GM20431 (cell line): Measurements from ENCODE around the gene NEK7.
"Not testable (repeated sequence)": the region's sequence is repeated elsewhere in the genome, so short reads cannot be mapped to it uniquely, and the experiment has no call there.

Experiments used
- in situ Hi-C: fragments of 300-500 bp; cut with MseI, MboI; formaldehyde crosslinking; loops from one replicate; pipeline ENCODE4 v1.15.0; 2020; ENCODE audit warnings: low sequenced_read_pairs; ENCODE audit not compliant: unreplicated experiment

Gene NEK7

DNA sequence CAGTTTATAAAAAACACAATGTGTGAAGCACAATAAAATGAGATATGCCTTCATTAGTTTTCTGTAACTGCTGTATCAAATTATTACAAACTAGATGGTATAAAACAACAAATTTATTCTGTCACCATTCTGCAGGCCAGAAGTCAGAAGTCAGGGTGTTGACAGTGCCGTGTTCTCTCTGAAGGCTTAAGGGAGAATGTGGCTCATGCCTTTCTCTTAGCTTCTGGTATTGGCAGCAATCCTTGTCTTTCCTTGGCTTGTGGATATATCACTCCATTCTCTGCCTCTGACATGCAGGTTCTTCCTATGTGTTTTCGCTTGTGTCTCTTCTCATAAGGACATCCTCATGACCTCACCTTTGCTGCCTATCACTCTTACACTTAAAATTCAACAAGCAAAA is 10.1 kb downstream of the NEK7 start:
- in situ Hi-C loops: loop anchor here (25.0 kb wide), 1 partner anchor 520 kb away; no protein-coding TSS in a partner anchor

DNA sequence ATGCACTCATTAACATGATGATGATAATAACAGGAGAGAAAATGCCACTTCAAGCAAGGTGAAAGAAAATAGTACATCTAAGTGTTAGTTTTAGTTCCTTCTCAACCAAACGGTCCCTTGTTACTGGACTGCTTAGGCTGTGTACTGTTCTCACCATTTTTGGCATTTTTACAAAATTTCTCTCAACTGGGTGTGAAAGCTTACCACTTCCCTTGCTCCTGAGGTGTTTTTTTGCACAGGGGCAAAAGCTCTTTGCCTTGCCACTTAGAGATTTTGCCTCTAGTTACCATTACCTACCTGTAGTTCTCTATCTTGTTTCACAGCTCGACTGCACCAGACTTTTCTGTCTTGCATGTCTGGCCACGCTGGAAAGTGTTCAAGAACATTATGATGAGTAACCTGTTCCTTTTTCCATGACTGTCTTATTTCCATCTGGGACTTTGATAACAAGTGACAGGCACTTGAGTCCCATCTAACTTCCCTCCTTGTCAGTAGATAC is 10.7 kb downstream of the NEK7 start:
- in situ Hi-C loops: loop anchor here (25.0 kb wide), 1 partner anchor 520 kb away; no protein-coding TSS in a partner anchor

DNA sequence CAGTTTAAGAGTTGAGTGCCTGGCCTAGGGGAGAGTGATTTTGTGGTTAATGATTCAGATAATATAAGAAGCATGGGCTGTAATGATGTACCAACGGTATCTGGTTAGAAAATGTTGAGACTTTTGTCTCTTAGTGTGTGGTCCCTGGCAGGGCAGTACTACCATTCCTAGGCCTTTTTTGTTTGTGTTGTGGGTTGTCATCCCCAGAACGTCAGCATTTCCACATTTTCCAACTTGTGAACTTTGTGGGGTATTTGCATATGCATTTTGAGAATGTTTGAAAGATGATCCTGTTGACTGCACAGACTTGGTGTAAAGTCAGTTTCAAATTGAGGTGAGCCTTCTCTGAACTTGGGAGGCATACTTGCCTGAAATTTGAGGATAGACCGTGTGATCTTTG is 11.4 kb downstream of the NEK7 start:
- in situ Hi-C loops: loop anchor here (25.0 kb wide), 1 partner anchor 519 kb away; no protein-coding TSS in a partner anchor

DNA sequence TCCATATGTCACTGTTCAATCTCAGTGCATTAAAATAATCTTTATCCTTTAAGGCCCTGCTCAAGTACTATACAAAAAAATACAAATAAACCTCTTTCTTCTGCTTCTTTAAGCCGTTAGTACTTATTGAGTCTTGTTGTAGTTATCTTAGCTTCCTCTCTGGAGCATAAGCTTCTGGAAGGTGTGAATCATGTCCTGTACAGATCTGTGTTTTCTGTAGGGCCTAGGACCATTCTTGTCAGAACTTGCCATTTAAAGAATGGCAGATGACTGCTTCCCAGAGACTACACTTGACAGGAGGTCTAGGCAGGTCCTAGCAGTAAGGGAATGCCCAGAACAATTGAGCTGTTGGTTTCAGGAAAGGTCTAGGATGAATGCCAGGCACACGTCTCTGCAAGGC is 12.9 kb downstream of the NEK7 start:
- in situ Hi-C loops: loop anchor here (25.0 kb wide), 1 partner anchor 518 kb away; no protein-coding TSS in a partner anchor

DNA sequence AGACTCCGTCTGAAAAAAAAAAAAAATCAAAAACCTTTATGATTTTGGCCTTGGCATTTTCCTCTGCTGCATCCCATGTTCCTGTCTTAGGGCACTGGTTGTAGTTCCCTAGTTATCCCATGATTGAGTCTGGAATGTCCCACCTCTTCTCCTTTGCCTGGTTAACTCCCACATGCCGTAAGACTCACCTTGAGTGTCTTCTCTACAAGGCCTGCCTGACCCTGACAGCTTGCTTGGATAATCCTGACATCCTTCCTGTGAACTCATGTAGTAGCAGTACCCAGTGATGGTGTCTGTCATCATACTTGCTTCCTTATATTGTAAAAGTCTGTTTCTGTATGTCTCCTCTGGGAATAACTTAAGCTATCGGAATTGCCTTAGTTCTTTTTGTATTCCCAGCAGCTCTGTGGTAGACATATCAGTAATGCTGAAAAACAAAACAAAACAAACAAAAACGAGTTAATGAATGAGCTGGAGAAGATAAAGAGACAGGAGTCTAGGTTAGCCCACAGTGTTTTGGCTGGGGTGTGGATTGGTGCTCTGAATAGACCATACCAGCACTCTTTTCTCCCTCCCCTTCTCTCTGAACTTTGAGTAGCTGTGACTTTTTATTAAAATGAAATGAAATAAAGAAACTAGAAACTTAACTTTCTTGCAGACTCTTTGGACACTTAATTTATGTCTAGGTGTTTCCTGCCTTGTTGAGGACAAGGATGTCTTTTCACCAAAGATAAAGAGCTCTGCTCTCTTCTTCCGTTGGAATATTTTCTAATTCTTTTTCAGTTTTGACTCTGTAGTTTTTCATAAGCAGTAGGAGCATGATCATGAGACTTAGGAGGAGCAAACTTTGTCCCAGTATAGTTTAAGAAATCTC is 15.1 kb downstream of the NEK7 start:
- in situ Hi-C loops: loop anchor here (25.0 kb wide), 1 partner anchor 515 kb away; no protein-coding TSS in a partner anchor

DNA sequence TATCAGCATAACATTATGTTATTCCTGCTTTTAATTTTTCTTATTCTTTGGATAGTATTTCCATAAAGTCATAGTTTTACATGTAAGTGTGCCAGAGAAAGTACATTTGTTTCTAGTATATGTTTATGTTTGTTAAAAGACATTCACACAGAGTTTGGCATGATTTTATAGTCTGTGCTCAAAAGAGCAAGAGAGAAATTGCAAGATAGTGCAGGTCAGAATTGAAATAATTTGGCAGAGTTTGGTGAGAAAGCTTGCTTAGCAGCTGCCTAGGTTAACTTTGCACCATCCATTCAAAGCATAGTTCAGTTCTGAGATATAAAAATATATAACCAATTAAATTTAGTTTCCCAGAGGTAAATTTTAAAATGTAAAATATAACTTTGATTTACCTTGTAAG is 17.0 kb downstream of the NEK7 start:
- in situ Hi-C loops: loop anchor here (25.0 kb wide), 1 partner anchor 513 kb away; no protein-coding TSS in a partner anchor

GRCh38 chr1:198174297-198174696 is 17.5 kb downstream of the NEK7 start:
- in situ Hi-C loops: loop anchor here (25.0 kb wide), 1 partner anchor 513 kb away; no protein-coding TSS in a partner anchor

DNA sequence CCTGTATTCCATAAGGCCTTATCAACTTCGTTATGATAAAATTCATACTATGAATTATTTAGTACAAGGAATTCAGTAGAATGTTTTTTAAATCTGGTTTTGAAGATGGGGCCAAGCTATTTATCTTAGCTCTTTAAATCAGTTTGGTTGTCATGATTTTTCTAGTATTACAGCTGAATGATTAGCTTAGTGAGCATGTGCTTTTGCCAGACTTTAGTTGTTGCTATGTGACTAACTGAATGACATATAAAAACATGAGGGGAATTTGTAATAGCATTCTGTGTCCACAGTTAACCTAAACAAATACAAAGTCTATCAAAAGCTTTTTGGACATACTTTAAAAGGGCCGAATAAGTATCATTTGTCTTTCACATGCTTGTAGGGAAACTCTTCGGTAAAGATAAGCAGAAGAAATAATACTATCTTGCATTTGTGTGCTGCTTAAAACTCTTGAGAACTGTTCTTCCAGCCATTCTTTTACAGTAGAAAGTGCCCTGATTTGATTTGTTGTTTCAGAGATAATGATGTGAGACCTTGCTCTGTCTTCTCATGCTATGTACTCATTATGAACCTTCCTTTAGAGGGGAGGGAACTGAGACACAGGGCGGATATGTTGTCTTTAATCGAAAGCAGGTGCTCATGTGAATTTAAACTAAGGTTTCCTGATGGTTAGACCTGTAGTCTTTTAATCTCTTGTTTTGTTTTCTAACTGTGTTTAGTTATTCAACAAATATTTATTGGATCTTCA is 18.8 kb downstream of the NEK7 start:
- in situ Hi-C loops: no loop called here

DNA sequence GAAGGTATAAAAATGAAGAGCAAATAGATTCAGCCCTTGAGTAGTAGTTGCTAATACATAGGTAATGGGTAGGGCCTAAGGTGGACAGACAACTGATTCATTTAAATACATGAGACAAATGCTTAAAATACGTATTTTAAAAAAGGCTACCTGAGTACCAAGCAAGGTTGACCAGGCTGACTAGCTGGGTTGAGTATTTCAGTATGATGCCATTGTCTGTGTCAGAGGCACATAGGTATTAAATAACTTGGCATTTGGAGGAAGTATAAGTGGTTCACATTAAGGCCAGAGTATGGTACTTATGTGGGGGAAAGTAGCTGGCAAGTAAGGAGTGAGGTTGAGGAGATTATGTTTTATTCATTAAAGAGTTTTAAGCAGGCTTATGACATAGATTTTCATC is 19.4 kb downstream of the NEK7 start:
- in situ Hi-C loops: no loop called here

GRCh38 chr1:198177546-198177945 is 20.7 kb downstream of the NEK7 start:
- in situ Hi-C loops: no loop called here

- in situ Hi-C loops: no loop called here
These were observed 21.8 kb downstream of the NEK7 start for GRCh38 chr1:198178615-198179014.

- in situ Hi-C loops: no loop called here
These were observed 22.8 kb downstream of the NEK7 start for GRCh38 chr1:198179556-198179981.

GRCh38 chr1:198183605-198184004 is 26.8 kb downstream of the NEK7 start:
- in situ Hi-C loops: no loop called here

DNA sequence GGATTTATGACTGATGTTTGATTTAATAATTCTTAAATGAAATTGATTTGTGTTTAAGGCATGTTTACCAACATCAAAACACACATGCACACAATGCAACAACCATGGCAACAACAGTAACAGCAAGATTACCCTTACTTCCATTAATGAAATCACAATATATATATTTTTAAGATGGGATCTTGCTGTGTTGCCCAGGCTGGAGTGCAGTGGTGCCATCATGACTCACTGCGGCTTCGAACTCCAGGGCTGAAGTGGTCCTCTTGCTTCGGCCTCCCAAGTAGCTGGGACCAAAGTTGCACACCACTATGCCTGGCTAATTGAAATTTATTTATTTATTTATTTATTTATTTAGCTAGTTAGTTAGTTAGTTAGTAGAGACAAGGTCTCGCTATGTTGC is 27.7 kb downstream of the NEK7 start:
- in situ Hi-C loops: no loop called here

DNA sequence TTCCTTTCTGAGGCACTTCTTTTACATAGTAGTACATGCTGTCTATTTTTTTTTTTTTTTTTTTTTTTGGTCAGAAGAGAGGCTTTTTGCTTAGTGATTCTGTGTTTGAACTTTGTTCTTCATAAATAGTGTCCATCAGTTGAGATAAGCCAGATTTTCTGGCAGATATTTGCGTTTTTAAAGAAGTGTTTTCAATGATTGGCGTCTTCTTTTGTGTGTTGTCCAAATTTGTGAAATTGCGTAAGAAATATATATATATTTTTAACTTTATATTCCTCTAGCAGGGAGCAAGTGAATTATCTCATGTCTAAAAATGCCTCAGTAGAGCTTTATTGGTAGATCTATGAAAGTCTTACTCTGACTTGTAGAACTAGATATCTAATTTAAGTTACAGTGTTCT is 28.3 kb downstream of the NEK7 start:
- in situ Hi-C loops: no loop called here

DNA sequence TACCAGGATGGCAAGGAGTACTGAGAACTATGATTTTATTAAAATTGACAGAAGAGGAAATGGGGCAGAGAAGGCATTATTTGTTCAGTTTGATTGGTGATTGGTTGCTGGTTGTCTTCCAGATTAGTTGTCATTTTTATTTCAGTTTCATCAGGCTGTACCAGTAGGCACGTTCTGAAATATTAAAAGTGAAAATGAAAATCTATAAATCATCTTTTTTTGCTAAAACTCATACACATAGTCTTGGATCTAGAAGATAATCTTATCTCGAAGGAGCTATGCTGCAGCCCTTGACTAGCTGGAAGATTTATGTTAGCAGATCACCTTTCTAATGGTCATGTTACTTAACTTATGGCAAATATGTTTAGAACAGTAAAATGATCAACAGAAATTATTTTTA is 29.0 kb downstream of the NEK7 start:
- in situ Hi-C loops: no loop called here

DNA sequence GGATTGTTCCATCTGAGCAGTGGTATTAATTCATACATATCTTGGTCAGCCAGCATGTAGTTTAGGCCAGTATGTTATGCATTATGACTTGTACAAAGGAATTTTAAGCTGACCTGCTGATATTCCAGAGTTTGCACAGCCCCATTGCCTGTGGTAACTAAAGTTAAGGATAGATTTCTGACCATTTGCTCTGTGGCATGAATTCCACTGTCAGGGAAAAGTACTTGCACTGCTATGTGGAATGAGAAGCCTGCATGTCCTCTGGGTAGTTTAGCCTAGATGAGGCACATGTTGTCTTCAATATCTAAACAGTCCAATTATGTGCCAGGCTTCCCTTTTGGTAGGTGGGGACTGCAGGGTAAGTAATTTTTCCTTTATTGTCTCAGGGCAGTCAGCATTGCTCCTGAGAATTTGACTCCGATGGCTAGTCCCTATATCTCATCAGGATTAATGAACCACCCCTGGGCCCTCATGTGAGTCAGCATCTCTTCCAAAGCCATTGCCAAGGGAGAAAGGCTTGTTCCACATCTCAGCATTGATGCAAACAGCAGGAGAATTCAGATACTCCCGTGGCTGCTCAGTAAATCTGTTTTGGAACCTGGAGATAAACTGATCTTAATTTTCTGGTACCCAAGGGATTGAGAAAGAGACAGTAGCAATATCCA is 30.2 kb downstream of the NEK7 start:
- in situ Hi-C loops: no loop called here

GRCh38 chr1:198187973-198188588 is 31.3 kb downstream of the NEK7 start:
- in situ Hi-C loops: no loop called here

DNA sequence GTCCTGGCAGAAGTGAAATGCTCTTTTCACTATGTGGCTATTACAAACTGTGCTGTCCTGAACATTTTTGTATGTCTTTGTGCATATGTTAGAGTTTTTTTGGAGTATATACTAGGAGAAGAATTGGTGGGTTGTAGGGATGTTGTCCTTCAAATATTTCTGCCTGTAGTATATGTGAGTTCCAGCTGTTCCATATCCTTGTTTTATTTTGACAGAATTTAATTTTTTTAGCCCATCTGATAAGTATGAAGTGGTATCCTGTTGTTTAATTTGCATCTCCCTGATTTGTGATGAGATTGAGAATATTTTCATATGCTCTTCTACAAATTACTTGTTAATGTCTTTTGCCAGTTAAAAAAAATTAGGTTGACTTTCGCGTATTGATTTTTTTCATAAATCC is 34.3 kb downstream of the NEK7 start:
- in situ Hi-C loops: no loop called here

- in situ Hi-C loops: not testable (repeated sequence)
These were observed 37.1 kb downstream of the NEK7 start for GRCh38 chr1:198193871-198194270.
